ENCODE measurements around the gene STARD13. TPM values are rescaled to one million over a fixed set of nuclear protein-coding genes. Genes with fewer than 3 reads are reported as not detected.

Gene STARD13
- total and polyA plus RNA-seq, 2 donors from 2014 or later: 5.1 to 37.2 TPM

GRCh38 chr13:33168321-33168960, 117.1 kb downstream of the STARD13 start:
- Histone ChIP-seq H3K36me3 (ENCODE audit: control insufficient read depth in 2 of 3, insufficient read depth in 3 of 3, low read length in 3 of 3) (peaks cover 0 to 10% (median 5%) of the 10 kb centered on the region in 3 donors), H3K4me1 (ENCODE audit: control insufficient read depth in 2 of 3, insufficient read depth in 2 of 3, low read depth in 1 of 3, low read length in 3 of 3) (peaks cover 0 to 13% (median 5%) of the 10 kb centered on the region in 3 donors), H3K9me3 (ENCODE audit: control insufficient read depth in 2 of 3, insufficient read depth in 1 of 3, low read length in 3 of 3) (no peaks in the 10 kb centered on the region), H3K9ac (ENCODE audit: low read length in 3 of 3) (no peak overlapping the region), H3K4me3 (ENCODE audit: low read length in 3 of 3) (no peak overlapping the region), H3K27me3 (ENCODE audit: control insufficient read depth, insufficient read depth, low read length) (no peaks in the 10 kb centered on the region), H3K27ac (ENCODE audit: low read depth in 2 of 2, low read length in 2 of 2) (no peak overlapping the region)
- DNase-seq (no peak), FAIRE-seq (no peak)
- no peak for TF ChIP-seq CTCF (IDR thresholded peaks at IDR 0.05; ENCODE audit: borderline replicate concordance, extremely low read depth, insufficient read depth)
- intact Hi-C loops (cut with DNase I): no loop called here

- H3K27ac ChIP-seq (ENCODE audit: low read depth in 2 of 2, low read length in 2 of 2): no peak overlapping the region
- no peaks in the 10 kb centered on the region for H3K27me3 ChIP-seq (ENCODE audit: control insufficient read depth, insufficient read depth, low read length)
- H3K9ac ChIP-seq (ENCODE audit: low read length in 3 of 3): no peak overlapping the region
- no peaks in the 10 kb centered on the region for H3K9me3 ChIP-seq (ENCODE audit: control insufficient read depth in 2 of 3, insufficient read depth in 1 of 3, low read length in 3 of 3)
- FAIRE-seq: no peak
- intact Hi-C loops (cut with DNase I): no loop called here
- H3K4me3 ChIP-seq (ENCODE audit: low read length in 3 of 3): no peak overlapping the region
- peaks cover 0 to 13% (median 5%) of the 10 kb centered on the region in 3 donors for H3K4me1 ChIP-seq (ENCODE audit: control insufficient read depth in 2 of 3, insufficient read depth in 2 of 3, low read depth in 1 of 3, low read length in 3 of 3)
- TF ChIP-seq CTCF (IDR thresholded peaks at IDR 0.05; ENCODE audit: borderline replicate concordance, extremely low read depth, insufficient read depth): no peak
- DNase-seq: no peak
- peaks cover 0 to 10% (median 5%) of the 10 kb centered on the region in 3 donors for H3K36me3 ChIP-seq (ENCODE audit: control insufficient read depth in 2 of 3, insufficient read depth in 3 of 3, low read length in 3 of 3)
Observed at GRCh38 chr13:33167491-33167890, 118.1 kb downstream of the STARD13 start.

GRCh38 chr13:33165787-33166186, 119.8 kb downstream of the STARD13 start:
- H3K27me3 ChIP-seq (ENCODE audit: control insufficient read depth, insufficient read depth, low read length): no peaks in the 10 kb centered on the region
- no peak for FAIRE-seq
- TF ChIP-seq CTCF (IDR thresholded peaks at IDR 0.05; ENCODE audit: borderline replicate concordance, extremely low read depth, insufficient read depth): no peak
- H3K27ac ChIP-seq (ENCODE audit: low read depth in 2 of 2, low read length in 2 of 2): no peak overlapping the region
- intact Hi-C loops (cut with DNase I): no loop called here
- peaks cover 0 to 13% (median 5%) of the 10 kb centered on the region in 3 donors for H3K4me1 ChIP-seq (ENCODE audit: control insufficient read depth in 2 of 3, insufficient read depth in 2 of 3, low read depth in 1 of 3, low read length in 3 of 3)
- H3K9ac ChIP-seq (ENCODE audit: low read length in 3 of 3): no peak overlapping the region
- DNase-seq: no peak
- H3K4me3 ChIP-seq (ENCODE audit: low read length in 3 of 3): no peak overlapping the region
- H3K9me3 ChIP-seq (ENCODE audit: control insufficient read depth in 2 of 3, insufficient read depth in 1 of 3, low read length in 3 of 3): no peaks in the 10 kb centered on the region
- H3K36me3 ChIP-seq (ENCODE audit: control insufficient read depth in 2 of 3, insufficient read depth in 3 of 3, low read length in 3 of 3): peaks cover 0 to 10% (median 9%) of the 10 kb centered on the region in 3 donors
